IMR-90 (cell line): Measurements from ENCODE around the gene XRCC4. TPM values are rescaled to one million over a fixed set of nuclear protein-coding genes. Genes with fewer than 3 reads are reported as not detected.

Experiments used
- ATAC-seq: fragments of 200-7000 bp; cut with Tn5 transposase; 2 replicates; pipeline ENCODE4 v1.9.1; 2020; ENCODE audit warnings: low read depth, mild to moderate bottlenecking, moderate library complexity
- BruUV-seq: library from RNA; stranded (reverse); fragments of 400-500 nt; replicated peaks from 2 replicates; lab custom pipeline; 2021; lab: Mats Ljungman, UMichigan
- CTCF ChIA-PET: fragments of 300-600 bp; formaldehyde crosslinking; extraction: SDS; loops from one replicate; lab custom pipeline; 2021; ENCODE audit warnings: antibody characterized with exemption; lab: Yijun Ruan, JAX
- POLR2A ChIA-PET: fragments of 300-600 bp; sonication (Branson Sonifier 250); formaldehyde crosslinking; loops from one replicate; lab custom pipeline; 2022; ENCODE audit warnings: antibody characterized with exemption; ENCODE audit not compliant: unreplicated experiment; lab: Charles Lee
- DNase-seq: peaks from one replicate; pipeline ENCODE4 v3.0.0; 2013
- H2AFZ ChIP-seq: replicated peaks from 2 replicates; pipeline ENCODE3; 2013; ENCODE audit warnings: low read length, mild to moderate bottlenecking; ENCODE audit not compliant: poor library complexity
- H2AK5ac ChIP-seq: 2 replicates; pipeline ENCODE4 v1.6.1; 2013; ENCODE audit warnings: low read depth, low read length, inconsistent platforms
- H2AK9ac ChIP-seq: replicated peaks from 2 replicates; pipeline ENCODE3; 2013; ENCODE audit warnings: mild to moderate bottlenecking, low read depth, low read length, moderate library complexity; ENCODE audit not compliant: poor library complexity
- H2BK120ac ChIP-seq: 2 replicates; pipeline ENCODE4 v1.6.1; 2013; ENCODE audit warnings: low read depth, low read length, inconsistent platforms
- H2BK15ac ChIP-seq: 3 replicates; pipeline ENCODE4 v1.6.1; 2013; ENCODE audit warnings: low read depth, low read length, inconsistent platforms
- H2BK20ac ChIP-seq: 2 replicates; pipeline ENCODE4 v1.6.1; 2013; ENCODE audit warnings: low read depth, mild to moderate bottlenecking, inconsistent platforms, low read length, moderate library complexity
- H2BK5ac ChIP-seq: 2 replicates; pipeline ENCODE4 v1.6.1; 2013; ENCODE audit warnings: mild to moderate bottlenecking, low read depth, low read length, inconsistent platforms; ENCODE audit not compliant: poor library complexity, severe bottlenecking
- H3K14ac ChIP-seq: replicated peaks from 2 replicates; pipeline ENCODE4 v1.6.1; 2013; ENCODE audit warnings: low read depth, low read length, inconsistent platforms
- H3K18ac ChIP-seq: 2 replicates; pipeline ENCODE4 v1.6.1; 2013; ENCODE audit warnings: low read depth, low read length, control low read depth
- H3K23ac ChIP-seq: 2 replicates; pipeline ENCODE4 v1.6.1; 2013; ENCODE audit warnings: low read depth, low read length, inconsistent platforms
- H3K27ac ChIP-seq: 2 replicates; pipeline ENCODE4 v1.5.1; 2013; ENCODE audit warnings: mild to moderate bottlenecking, control low read depth, low read length; ENCODE audit not compliant: insufficient read depth
- H3K27me3 ChIP-seq: 2 replicates; pipeline ENCODE4 v1.6.1; 2013; ENCODE audit warnings: low read length; ENCODE audit not compliant: control insufficient read depth, insufficient read depth
- H3K36me3 ChIP-seq: 2 replicates; pipeline ENCODE4 v1.6.1; 2013; ENCODE audit warnings: low read length, mixed read lengths; ENCODE audit not compliant: control insufficient read depth, insufficient read depth
- H3K4ac ChIP-seq: 2 replicates; pipeline ENCODE4 v1.6.1; 2013; ENCODE audit warnings: low read depth, low read length, inconsistent platforms
- H3K4me1 ChIP-seq: 2 replicates; pipeline ENCODE4 v1.6.1; 2013; ENCODE audit warnings: low read length, mixed read lengths; ENCODE audit not compliant: control insufficient read depth, insufficient read depth
- H3K4me2 ChIP-seq: 2 replicates; pipeline ENCODE4 v1.6.1; 2013; ENCODE audit warnings: low read depth, mild to moderate bottlenecking, control low read depth, low read length, moderate library complexity
- H3K4me3 ChIP-seq: 2 replicates; pipeline ENCODE4 v1.5.1; 2013; ENCODE audit warnings: low read depth, mild to moderate bottlenecking, control low read depth, low read length, moderate library complexity; ENCODE audit not compliant: insufficient read depth
- H3K56ac ChIP-seq: 2 replicates; pipeline ENCODE4 v1.6.1; 2013; ENCODE audit warnings: low read length, inconsistent platforms; ENCODE audit not compliant: insufficient read depth; ENCODE audit errors: extremely low read depth
- H3K79me1 ChIP-seq, 2 experiments: 2 replicates each; pipeline ENCODE4 v1.6.1; 2013; ENCODE audit warnings: low read length in 2 of 2, inconsistent platforms in 1 of 2, low read depth in 1 of 2
- H3K9ac ChIP-seq: 2 replicates; pipeline ENCODE4 v1.6.1; 2013; ENCODE audit warnings: low read depth, low read length, control low read depth
- H3K9me1 ChIP-seq: 2 replicates; pipeline ENCODE4 v1.6.1; 2013; ENCODE audit warnings: low read length, inconsistent platforms; ENCODE audit not compliant: insufficient read depth
- H3K9me3 ChIP-seq: 2 replicates; pipeline ENCODE4 v1.6.1; 2013; ENCODE audit warnings: low read length; ENCODE audit not compliant: control insufficient read depth, insufficient read depth
- H4K20me1 ChIP-seq: 2 replicates; pipeline ENCODE4 v1.6.1; 2013; ENCODE audit warnings: low read length, inconsistent platforms; ENCODE audit not compliant: insufficient read depth
- H4K5ac ChIP-seq: 2 replicates; pipeline ENCODE4 v1.6.1; 2013; ENCODE audit warnings: mild to moderate bottlenecking, low read depth, low read length, control low read depth
- H4K8ac ChIP-seq, 2 experiments: 2 replicates each; pipeline ENCODE4 v1.6.1; 2013; ENCODE audit warnings: low read depth in 2 of 2, low read length in 2 of 2, control low read depth in 1 of 2, inconsistent platforms in 1 of 2
- H4K91ac ChIP-seq: 2 replicates; pipeline ENCODE4 v1.6.1; 2013; ENCODE audit warnings: low read depth, low read length, inconsistent platforms; ENCODE audit not compliant: insufficient read depth
- MAFK ChIP-seq: IDR thresholded peaks from 2 replicates; pipeline ENCODE4 v1.6.1; 2012; ENCODE audit warnings: low read depth, low read length, improper control_type of control experiment
- MXI1 ChIP-seq: IDR thresholded peaks from 2 replicates; pipeline ENCODE4 v1.6.1; 2012; ENCODE audit warnings: low read depth, mild to moderate bottlenecking, low read length, moderate library complexity, borderline replicate concordance
- RAD21 ChIP-seq: IDR thresholded peaks from 2 replicates; pipeline ENCODE4 v1.6.1; 2012; ENCODE audit warnings: low read length, improper control_type of control experiment
- SMC3 ChIP-seq: fragments of 150-350 bp; IDR thresholded peaks from 2 replicates; pipeline ENCODE4 v1.6.1; 2016; ENCODE audit warnings: low read depth, mild to moderate bottlenecking, antibody characterized with exemption, low read length, moderate library complexity
- WGBS, 2 experiments: methylation state at CpG; one replicate each; pipeline versions ENCODE4 v1.1.5 to v1.1.7; 2013; ENCODE audit warnings: missing lambda C conversion rate in 2 of 2; ENCODE audit not compliant: insufficient read length in 1 of 2; ENCODE audit errors: extremely low coverage in 2 of 2; 5-methylcytosine and 5-hydroxymethylcytosine counted together
- dilution Hi-C: fragments of 300-500 bp; cut with HindIII; formaldehyde crosslinking; loops from one replicate; pipeline ENCODE4 v1.14.3; 2018; ENCODE audit warnings: low sequenced_read_pairs; ENCODE audit not compliant: unreplicated experiment
- in situ Hi-C: fragments of 300-500 bp; cut with MboI; formaldehyde crosslinking; loops from 3 replicates; pipeline ENCODE4 v1.14.3; 2019; ENCODE audit warnings: low sequenced_read_pairs, inconsistent platforms, mixed read lengths
- intact Hi-C: fragments of 100-400 bp; cut with micrococcal nuclease; formaldehyde crosslinking; loops from 2 replicates; pipeline ENCODE4 v1.10.0; 2022
- polyA plus RNA-seq, 3 experiments: library from polyadenylated mRNA; depleted of rRNA; stranded (reverse); fragments of >200 nt; gene quantifications; 2 replicates each; pipeline ENCODE4 v1.2.3, GENCODE V29; 2012; ENCODE audit warnings: low replicate concordance in 1 of 3
- total RNA-seq: library from RNA; depleted of rRNA; stranded (reverse); fragments of >200 nt; gene quantifications from 2 replicates; pipeline ENCODE4 v1.2.3, GENCODE V29; 2012
- TF ChIP-seq, protein P1 (sequence below): fragments of 150-350 bp; IDR thresholded peaks from 2 replicates; pipeline ENCODE4 v1.6.1; 2017; ENCODE audit warnings: mild to moderate bottlenecking, antibody characterized with exemption, low read length, low read depth

XRCC4 gene
- total and polyA plus RNA-seq, 2 of the 4 experiments (the other 2 are of a cell fraction): 3.5 to 4.7 TPM

DNA sequence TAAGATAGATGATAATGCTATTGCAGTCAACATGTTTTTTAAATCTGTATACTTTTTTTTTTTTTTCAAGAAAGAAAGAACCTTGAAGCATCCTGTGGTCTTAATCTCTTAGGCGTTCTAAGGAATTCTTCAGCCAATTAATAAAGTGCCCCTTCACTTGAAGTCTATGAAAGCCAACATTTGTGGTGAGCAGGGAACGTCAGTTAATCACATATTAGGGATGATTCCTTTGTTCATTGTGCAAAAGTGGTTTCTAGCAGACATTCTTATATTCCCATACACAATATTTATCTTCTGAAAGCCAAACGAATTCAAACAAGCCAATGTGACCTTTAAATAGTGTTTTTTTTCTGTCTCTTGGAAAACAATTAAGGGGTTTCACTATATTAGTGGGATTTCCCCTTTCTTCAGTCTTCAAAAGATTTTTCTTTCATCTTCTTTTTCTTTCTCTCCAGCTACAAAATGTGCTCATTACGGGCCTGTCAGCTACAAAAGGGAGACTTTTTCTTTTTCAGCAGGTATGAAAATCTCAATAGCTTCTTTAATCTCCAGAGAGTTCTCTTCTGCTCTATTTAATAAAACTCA is 40.3 kb upstream of the XRCC4 start:
- Histone ChIP-seq H2AK9ac (no peak overlapping the region), H2BK120ac (no peak overlapping the region), H2AK5ac (no peak overlapping the region), H3K9me1 (no peaks in the 10 kb centered on the region), H3K23ac (no peak overlapping the region), H3K9me3 (no peaks in the 10 kb centered on the region), H3K27ac (no peak overlapping the region), H2BK5ac (no peak overlapping the region), H3K9ac (no peak overlapping the region), H2AFZ (no peak overlapping the region), H4K5ac (no peak overlapping the region), H2BK15ac (no peak overlapping the region), H2BK20ac (no peak overlapping the region), H3K18ac (no peak overlapping the region), H3K36me3 (no peaks in the 10 kb centered on the region), H3K79me1 (no peaks in the 10 kb centered on the region), H3K14ac (no peak overlapping the region), H4K91ac (no peak overlapping the region), H3K4me3 (no peak overlapping the region), H4K8ac (no peak overlapping the region), H3K56ac (no peak overlapping the region), H3K27me3 (no peaks in the 10 kb centered on the region), H3K4me1 (peaks cover 2% of the 10 kb centered on the region; the same call in 1 of the 2 replicates), H3K4me2 (no peak overlapping the region), H4K20me1 (no peaks in the 10 kb centered on the region), H3K4ac (no peak overlapping the region)
- dilution Hi-C loops (no loop called here), in situ Hi-C loops (no loop called here), intact Hi-C loops (no loop called here)
- TF ChIP-seq RAD21 (no peak), MXI1 (no peak), MAFK (no peak), SMC3 (no peak)
- TF ChIP-seq, protein P1, sequence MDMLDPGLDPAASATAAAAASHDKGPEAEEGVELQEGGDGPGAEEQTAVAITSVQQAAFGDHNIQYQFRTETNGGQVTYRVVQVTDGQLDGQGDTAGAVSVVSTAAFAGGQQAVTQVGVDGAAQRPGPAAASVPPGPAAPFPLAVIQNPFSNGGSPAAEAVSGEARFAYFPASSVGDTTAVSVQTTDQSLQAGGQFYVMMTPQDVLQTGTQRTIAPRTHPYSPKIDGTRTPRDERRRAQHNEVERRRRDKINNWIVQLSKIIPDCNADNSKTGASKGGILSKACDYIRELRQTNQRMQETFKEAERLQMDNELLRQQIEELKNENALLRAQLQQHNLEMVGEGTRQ: no peak
- ATAC-seq: no peak
- POLR2A ChIA-PET: interaction anchor here (1.0 kb wide), 1 partner anchor 29 kb away, joined by 3 read pairs; no protein-coding TSS in a partner anchor
- no CpG with 5 or more reads among the region's 4 CpGs for WGBS, 2 experiments
- DNase-seq: no peak
- CTCF ChIA-PET: interaction anchor here (0.6 kb wide), 1 partner anchor 59 kb away, joined by 3 read pairs; no protein-coding TSS in a partner anchor
- BruUV-seq: no TSS peak
